Spleen (tissue), 7 donors: Measurements from ENCODE around the gene SLC4A4.

ENCODE experiments used
- POLR2A ChIP-seq, 3 donors: fragments of 450-650 bp; IDR thresholded peaks; one replicate each; pipeline ENCODE4 v1.5.1; 2017; ENCODE audit warnings: antibody characterized with exemption in 3 of 3, mild to moderate bottlenecking in 1 of 3
- POLR2AphosphoS5 ChIP-seq, 3 donors: sonication (generic); formaldehyde crosslinking; IDR thresholded peaks; one replicate each; pipeline ENCODE4 v1.5.1; 2017; ENCODE audit warnings: antibody characterized with exemption in 3 of 3
- TF ChIP-seq, protein P1 (sequence below), 11 experiments: fragments of 200-600 bp in 7 of 11; fragments of 450-650 bp in 4 of 11; sonication (generic) in 4 of 11; IDR thresholded peaks in 8 of 11; conservative IDR thresholded peaks in 3 of 11; 1 replicate in 7 of 11; 2 replicates in 4 of 11; pipeline versions ENCODE4 v1.4.0 to v1.8.0; 2016 to 2021; ENCODE audit warnings: antibody characterized with exemption in 11 of 11, inconsistent platforms in 4 of 11, mild to moderate bottlenecking in 1 of 11
- donor health status: DM: no; HTN: no; CAD: no; lungs with moderate emphysema.
- donor health status: DM: no; HTN: no; CAD: no.
- donor health status: DM: no; HTN: no; CAD: no.

DNA sequence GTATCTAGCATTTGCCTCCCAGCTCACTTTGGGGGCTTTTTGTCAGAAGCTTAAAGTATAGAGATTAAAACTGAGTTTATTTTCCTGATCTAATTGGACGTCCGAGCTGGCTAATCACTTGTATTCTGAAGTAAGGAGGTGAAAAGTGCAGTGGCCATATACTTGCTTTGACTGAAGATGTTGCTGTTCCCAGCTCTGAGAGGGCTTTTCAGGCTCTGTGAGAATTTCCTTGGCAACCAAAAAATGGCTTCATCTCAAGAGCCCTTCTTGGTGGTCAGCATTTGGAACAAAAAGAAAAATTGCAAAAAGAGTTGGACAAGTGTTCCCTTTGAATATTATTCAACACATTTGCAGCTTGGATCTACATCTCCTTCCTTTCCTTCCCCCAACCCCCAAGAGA lies 67.0 kb downstream of the SLC4A4 start:
- TF ChIP-seq, protein P1, sequence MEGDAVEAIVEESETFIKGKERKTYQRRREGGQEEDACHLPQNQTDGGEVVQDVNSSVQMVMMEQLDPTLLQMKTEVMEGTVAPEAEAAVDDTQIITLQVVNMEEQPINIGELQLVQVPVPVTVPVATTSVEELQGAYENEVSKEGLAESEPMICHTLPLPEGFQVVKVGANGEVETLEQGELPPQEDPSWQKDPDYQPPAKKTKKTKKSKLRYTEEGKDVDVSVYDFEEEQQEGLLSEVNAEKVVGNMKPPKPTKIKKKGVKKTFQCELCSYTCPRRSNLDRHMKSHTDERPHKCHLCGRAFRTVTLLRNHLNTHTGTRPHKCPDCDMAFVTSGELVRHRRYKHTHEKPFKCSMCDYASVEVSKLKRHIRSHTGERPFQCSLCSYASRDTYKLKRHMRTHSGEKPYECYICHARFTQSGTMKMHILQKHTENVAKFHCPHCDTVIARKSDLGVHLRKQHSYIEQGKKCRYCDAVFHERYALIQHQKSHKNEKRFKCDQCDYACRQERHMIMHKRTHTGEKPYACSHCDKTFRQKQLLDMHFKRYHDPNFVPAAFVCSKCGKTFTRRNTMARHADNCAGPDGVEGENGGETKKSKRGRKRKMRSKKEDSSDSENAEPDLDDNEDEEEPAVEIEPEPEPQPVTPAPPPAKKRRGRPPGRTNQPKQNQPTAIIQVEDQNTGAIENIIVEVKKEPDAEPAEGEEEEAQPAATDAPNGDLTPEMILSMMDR (IDR thresholded peaks at IDR 0.05 in 8 of 11, conservative IDR thresholded peaks at IDR 0.05 in 3 of 11), result no peak
- TF ChIP-seq POLR2A (IDR thresholded peaks at IDR 0.05), result no peak
- no peak for TF ChIP-seq POLR2AphosphoS5 (IDR thresholded peaks at IDR 0.05)
